ENCODE data around the gene PLB1.
A peak's percentile ranks its signal among the peaks of the same experiment; 100 is the strongest.

PLB1 gene

DNA sequence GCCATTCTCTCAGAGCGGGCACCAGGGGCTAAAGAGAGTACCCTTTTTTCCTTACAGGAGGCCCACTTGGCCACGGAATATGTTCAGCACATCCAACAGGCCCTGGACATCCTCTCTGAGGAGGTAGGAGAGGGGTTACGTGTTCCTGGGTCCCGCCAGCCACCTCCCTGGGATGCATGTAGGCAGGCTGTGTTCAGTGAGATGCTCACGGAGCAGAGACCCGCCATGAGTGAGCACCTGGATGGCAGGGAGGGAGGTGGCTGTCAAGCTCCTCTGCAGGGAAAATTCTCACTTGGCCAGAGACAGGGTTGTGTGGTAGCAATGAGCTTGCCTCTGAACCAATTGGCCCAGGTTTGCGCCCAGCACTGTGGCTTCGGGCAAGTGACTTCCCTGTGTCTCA lies 132.6 kb downstream of the PLB1 start:
- H3K27me3 Mint-ChIP-seq: peaks cover 13% of the 10 kb centered on the region
- H3K4me3 Mint-ChIP-seq: no peak overlapping the region
- peak; percentile 5 for DNase-seq
- CTCF ChIA-PET: no interaction called here
- no peaks in the 10 kb centered on the region for H3K36me3 Mint-ChIP-seq
- H3K4me1 Mint-ChIP-seq: peaks cover 49% of the 10 kb centered on the region
- no peak overlapping the region for H3K27ac Mint-ChIP-seq
- peaks cover 3% of the 10 kb centered on the region for H3K9me3 Mint-ChIP-seq

DNA sequence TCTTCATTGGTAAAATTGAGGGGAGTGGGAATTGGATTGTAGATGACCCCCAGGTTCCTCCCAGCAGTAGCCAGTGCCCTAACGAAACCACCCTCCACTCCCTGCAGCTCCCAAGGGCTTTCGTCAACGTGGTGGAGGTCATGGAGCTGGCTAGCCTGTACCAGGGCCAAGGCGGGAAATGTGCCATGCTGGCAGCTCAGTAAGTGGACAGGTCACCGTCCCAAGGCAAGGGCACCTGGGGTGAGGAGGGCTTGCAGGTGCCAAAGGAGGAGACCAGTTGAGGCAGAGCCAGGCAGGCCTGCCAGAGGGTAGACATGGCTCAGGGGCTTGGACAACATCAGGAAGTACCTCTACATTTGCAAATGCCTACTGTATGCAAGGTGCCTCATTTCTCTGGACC lies 133.1 kb downstream of the PLB1 start:
- Mint-ChIP-seq H3K9me3 (peaks cover 3% of the 10 kb centered on the region), H3K27me3 (peaks cover 13% of the 10 kb centered on the region), H3K36me3 (no peaks in the 10 kb centered on the region), H3K4me1 (peaks cover 44% of the 10 kb centered on the region), H3K4me3 (no peak overlapping the region), H3K27ac (no peak overlapping the region)
- peak; percentile 5 for DNase-seq
- CTCF ChIA-PET: interaction anchor here (1.2 to 1.8 kb wide), 2 partner anchors 8 to 34 kb away, joined by 3 to 9 read pairs; no protein-coding TSS in a partner anchor

DNA sequence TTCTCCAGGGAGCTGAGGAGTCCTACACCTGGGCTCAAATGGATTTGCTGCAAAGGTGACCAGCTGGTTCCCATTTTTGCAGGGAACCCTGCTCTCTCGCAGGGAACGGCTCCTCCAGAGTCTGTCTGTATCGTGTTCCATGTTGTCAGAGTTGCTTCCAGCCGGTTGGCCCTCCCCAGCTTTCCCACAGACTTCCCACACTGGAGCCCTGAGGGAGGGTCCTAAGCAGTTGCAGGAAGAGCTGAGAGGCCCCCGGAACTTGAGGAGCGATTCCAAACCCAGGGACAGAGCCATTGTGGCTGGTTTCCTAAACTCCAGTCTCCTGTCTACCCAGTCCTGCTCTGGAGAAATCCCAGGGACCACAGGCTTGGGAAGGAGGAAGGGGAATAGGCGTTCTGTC lies 134.1 kb downstream of the PLB1 start:
- no peaks in the 10 kb centered on the region for H3K9me3 Mint-ChIP-seq
- CTCF ChIA-PET: interaction anchor here (0.7 to 1.8 kb wide), 3 partner anchors 9 to 49 kb away, joined by 3 to 9 read pairs (median 3); no protein-coding TSS in a partner anchor
- peaks cover 35% of the 10 kb centered on the region for H3K4me1 Mint-ChIP-seq
- DNase-seq: no peak
- no peaks in the 10 kb centered on the region for H3K36me3 Mint-ChIP-seq
- no peak overlapping the region for H3K4me3 Mint-ChIP-seq
- peaks cover 13% of the 10 kb centered on the region for H3K27me3 Mint-ChIP-seq
- H3K27ac Mint-ChIP-seq: no peak overlapping the region

DNA sequence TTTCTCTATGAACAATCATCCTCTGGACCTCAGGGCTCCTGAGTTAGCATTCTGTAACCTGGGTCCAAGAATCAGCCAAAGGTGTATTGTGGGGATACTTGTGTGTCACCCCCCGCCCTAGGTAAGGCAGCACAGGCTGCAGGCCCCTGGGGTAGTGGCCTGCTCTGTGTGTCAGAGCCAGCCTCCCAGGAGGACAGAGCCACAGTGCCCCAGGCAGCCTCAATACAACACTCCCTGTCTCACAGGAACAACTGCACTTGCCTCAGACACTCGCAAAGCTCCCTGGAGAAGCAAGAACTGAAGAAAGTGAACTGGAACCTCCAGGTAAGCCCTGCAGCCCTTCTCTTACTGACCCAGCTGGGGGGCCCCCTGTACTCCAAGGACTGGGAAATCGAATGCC lies 134.5 kb downstream of the PLB1 start:
- H3K4me3 Mint-ChIP-seq: no peak overlapping the region
- H3K27ac Mint-ChIP-seq: no peak overlapping the region
- DNase-seq: no peak
- H3K4me1 Mint-ChIP-seq: peaks cover 30% of the 10 kb centered on the region
- no peaks in the 10 kb centered on the region for H3K9me3 Mint-ChIP-seq
- CTCF ChIA-PET: interaction anchor here (0.7 to 1.8 kb wide), 4 partner anchors 9 to 49 kb away, joined by 3 to 9 read pairs (median 3); no protein-coding TSS in a partner anchor
- no peaks in the 10 kb centered on the region for H3K36me3 Mint-ChIP-seq
- peaks cover 13% of the 10 kb centered on the region for H3K27me3 Mint-ChIP-seq

DNA sequence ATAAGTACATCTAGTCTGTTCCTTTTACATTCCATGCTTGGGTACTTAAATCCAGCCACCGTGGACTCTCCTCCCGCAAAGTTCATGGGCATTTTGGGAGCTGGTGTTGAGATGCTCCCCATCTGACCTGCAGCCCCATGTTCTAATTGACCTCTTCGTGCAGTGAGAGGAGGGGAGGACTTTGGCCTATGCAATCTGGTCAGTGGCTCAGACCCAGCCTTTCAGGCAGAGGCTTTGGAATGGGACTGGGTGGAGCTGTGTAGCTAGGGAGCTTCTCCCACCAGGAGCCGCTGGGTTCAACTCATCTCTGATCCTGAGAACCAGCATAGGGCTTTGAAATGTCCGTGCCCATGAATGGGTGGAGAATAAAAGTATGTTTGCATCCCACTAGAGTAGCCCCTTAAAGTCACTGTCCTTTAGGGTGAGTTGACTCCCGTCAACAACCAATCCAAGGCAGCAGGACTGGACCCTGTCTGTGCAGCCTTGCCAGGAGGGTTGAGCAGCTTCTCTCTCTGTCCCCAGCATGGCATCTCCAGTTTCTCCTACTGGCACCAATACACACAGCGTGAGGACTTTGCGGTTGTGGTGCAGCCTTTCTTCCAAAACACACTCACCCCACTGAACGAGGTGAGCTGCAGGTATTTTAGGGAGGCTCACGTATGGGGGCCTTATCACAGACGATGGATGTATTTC lies 135.8 kb downstream of the PLB1 start:
- Mint-ChIP-seq H3K36me3 (no peaks in the 10 kb centered on the region), H3K27ac (no peak overlapping the region), H3K27me3 (peaks cover 13% of the 10 kb centered on the region), H3K9me3 (no peaks in the 10 kb centered on the region), H3K4me1 (peaks cover 18% of the 10 kb centered on the region), H3K4me3 (no peak overlapping the region)
- CTCF ChIA-PET: interaction anchor here (1.2 kb wide), 1 partner anchor 37 kb away, joined by 3 read pairs; no protein-coding TSS in a partner anchor
- DNase-seq: no peak

DNA sequence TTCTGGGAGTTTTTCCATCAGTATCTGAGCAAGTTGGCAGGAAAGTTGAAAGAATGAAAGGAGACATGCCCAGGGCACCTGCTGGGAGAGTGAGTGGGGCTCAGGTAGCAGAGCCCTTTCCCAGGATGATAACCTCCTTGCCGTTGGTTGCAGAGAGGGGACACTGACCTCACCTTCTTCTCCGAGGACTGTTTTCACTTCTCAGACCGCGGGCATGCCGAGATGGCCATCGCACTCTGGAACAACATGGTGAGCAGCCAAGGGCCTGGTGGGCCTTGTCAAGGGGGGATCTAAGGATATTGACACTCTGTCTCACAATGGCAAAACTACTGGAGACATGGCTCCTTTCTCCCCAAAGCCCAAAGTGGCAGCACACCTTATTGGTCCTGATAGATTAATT lies 136.9 kb downstream of the PLB1 start:
- Mint-ChIP-seq H3K27me3 (peaks cover 13% of the 10 kb centered on the region), H3K4me1 (peaks cover 7% of the 10 kb centered on the region), H3K4me3 (no peak overlapping the region), H3K36me3 (no peaks in the 10 kb centered on the region), H3K27ac (no peak overlapping the region), H3K9me3 (no peaks in the 10 kb centered on the region)
- CTCF ChIA-PET: interaction anchor here (1.2 kb wide), 1 partner anchor 38 kb away, joined by 3 read pairs; no protein-coding TSS in a partner anchor
- DNase-seq: no peak

DNA sequence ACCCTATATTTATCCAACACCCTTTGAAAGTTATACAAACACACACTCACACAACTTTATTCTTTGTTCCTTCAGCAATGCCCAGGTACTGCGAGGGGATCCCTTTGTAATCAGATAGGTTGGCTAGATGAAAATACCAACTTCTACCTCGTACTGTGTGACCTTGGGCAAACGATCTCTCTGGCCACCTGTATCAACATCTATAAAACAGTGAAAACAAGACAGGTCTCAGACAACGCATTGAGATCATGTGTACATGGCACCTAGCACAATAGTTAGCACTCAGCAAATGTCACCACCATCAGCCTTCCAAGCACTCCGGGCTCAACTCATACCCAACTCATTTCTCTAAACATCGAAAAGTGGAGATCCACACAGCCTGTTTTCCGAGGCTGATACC lies 137.3 kb downstream of the PLB1 start:
- no peaks in the 10 kb centered on the region for H3K36me3 Mint-ChIP-seq
- no peak overlapping the region for H3K4me3 Mint-ChIP-seq
- peaks cover 15% of the 10 kb centered on the region for H3K27me3 Mint-ChIP-seq
- DNase-seq: no peak
- no peak overlapping the region for H3K27ac Mint-ChIP-seq
- no peaks in the 10 kb centered on the region for H3K9me3 Mint-ChIP-seq
- CTCF ChIA-PET: no interaction called here
- peaks cover 3% of the 10 kb centered on the region for H3K4me1 Mint-ChIP-seq

DNA sequence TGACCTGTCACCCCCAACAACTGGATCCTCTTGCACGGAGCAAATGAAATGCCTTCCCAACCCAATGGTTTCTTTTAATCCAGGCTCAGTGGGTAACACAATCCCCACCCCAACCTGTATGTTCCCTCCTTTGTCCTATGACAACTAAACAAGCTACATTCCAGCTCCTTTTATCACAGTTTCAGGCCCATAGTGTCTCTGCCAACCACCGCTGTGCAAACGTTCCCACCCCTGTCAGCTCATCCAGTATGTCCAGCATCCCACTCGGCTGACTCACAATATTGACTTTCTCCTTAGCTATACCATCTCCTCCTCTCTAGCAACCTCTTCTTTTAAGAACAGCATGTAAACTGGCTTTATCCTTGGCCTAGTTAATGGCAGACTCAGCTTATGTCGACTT lies 137.9 kb downstream of the PLB1 start:
- H3K27me3 Mint-ChIP-seq: peaks cover 19% of the 10 kb centered on the region
- no peak for DNase-seq
- H3K9me3 Mint-ChIP-seq: no peaks in the 10 kb centered on the region
- H3K27ac Mint-ChIP-seq: no peak overlapping the region
- H3K36me3 Mint-ChIP-seq: no peaks in the 10 kb centered on the region
- CTCF ChIA-PET: interaction anchor here (1.6 kb wide), 1 partner anchor 66 kb away, joined by 5 read pairs; no protein-coding TSS in a partner anchor
- H3K4me1 Mint-ChIP-seq: peaks cover 2% of the 10 kb centered on the region
- H3K4me3 Mint-ChIP-seq: no peak overlapping the region

DNA sequence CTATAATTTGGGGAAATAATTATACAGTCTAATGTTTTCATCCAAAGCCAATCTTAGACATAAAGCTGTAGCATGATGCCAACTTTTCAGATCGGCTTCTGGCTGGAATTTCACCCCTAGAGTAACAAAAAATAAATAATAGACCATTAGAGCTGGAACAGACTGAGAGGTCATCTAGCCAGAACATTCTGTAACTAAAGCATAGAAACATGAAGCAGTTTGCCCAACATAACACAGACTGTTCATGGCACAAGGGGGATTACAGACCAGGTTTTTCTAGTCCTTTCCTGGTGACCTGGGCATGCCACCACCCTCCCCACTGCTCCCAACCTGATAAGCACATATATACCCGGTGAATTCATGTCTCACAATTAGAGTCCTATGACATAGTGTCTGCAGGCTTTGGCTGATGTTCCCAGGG lies 139.3 kb downstream of the PLB1 start:
- peaks cover 2% of the 10 kb centered on the region for H3K4me1 Mint-ChIP-seq
- H3K27me3 Mint-ChIP-seq: peaks cover 24% of the 10 kb centered on the region
- H3K27ac Mint-ChIP-seq: no peak overlapping the region
- no peak overlapping the region for H3K4me3 Mint-ChIP-seq
- H3K36me3 Mint-ChIP-seq: no peaks in the 10 kb centered on the region
- CTCF ChIA-PET: interaction anchor here (0.7 to 2.6 kb wide), 3 partner anchors 13 to 68 kb away, joined by 3 to 8 read pairs (median 5); no protein-coding TSS in a partner anchor
- H3K9me3 Mint-ChIP-seq: no peaks in the 10 kb centered on the region
- DNase-seq: no peak

DNA sequence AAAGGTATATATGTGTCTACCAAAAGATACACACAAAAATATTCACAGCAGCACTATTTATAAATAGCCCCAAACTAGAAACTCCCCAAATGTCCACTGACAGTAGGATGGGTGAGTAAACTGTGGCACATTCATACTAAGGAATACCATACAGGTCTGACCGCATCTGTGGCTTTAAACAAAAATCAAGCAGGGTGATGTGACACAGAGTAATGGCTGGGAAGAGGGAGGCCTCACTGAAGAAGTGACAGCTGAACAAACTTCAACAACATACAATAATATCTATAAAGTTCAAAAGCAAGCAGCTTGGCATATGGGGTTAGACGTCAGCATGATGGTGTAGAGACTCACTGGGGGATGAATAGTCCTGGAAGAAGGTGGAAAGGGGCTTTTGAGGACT lies 140.6 kb downstream of the PLB1 start:
- no peak for DNase-seq
- Mint-ChIP-seq H3K4me3 (no peak overlapping the region), H3K36me3 (no peaks in the 10 kb centered on the region), H3K4me1 (no peaks in the 10 kb centered on the region), H3K9me3 (no peaks in the 10 kb centered on the region), H3K27me3 (peaks cover 28% of the 10 kb centered on the region), H3K27ac (no peak overlapping the region)
- CTCF ChIA-PET: interaction anchor here (2.6 kb wide), 1 partner anchor 42 kb away, joined by 8 read pairs; no protein-coding TSS in a partner anchor

DNA sequence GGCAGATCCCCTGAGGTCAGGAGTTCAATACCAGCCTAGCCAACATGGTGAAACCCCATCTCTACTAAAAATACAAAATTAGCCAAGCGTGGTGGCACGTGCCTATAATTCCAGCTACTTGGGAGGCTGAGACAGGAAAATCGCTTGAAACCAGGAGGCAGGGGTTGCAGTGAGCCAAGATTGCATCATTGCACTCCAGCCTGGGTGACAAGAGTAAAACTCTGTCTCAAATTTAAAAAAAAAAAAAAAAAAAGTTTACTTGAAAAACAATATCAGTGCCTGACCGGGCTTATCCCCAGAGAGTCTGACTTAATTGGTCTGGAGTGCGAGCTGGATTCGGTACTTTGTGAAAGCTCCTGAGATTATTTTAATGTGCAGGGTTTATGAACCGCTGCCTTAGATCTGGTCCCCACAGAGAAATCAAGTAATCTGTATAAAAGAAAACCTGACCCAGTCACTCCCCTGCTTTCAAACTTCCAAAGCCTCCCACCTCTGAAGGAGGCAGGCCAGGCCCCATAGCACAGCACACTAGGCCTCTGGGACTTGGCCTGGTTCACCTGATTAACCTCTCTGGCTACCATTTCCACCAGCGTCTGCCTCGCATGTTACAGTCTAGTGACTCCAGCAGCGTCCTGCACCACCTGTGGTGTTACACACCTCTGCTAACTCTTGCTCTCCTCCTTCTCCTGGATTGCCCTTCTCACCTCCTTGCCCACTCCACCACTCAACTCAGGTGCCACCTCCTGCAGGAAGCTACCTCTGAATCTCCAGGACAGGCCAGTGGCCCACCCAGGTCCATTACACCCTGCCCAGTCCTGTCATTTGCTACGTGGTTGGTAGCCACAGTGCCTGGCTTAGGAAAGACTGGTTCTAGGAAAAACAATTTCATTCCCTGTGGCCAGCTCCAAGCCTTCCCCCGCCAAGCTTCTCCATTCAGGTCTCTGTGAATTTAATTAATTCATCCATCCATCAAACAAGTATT lies 141.5 kb downstream of the PLB1 start:
- Mint-ChIP-seq H3K27ac (no peak overlapping the region), H3K4me3 (no peak overlapping the region), H3K4me1 (no peaks in the 10 kb centered on the region), H3K36me3 (no peaks in the 10 kb centered on the region), H3K9me3 (no peaks in the 10 kb centered on the region), H3K27me3 (peaks cover 29% of the 10 kb centered on the region)
- CTCF ChIA-PET: interaction anchor here (2.6 kb wide), 1 partner anchor 43 kb away, joined by 8 read pairs; no protein-coding TSS in a partner anchor
- no peak for DNase-seq

DNA sequence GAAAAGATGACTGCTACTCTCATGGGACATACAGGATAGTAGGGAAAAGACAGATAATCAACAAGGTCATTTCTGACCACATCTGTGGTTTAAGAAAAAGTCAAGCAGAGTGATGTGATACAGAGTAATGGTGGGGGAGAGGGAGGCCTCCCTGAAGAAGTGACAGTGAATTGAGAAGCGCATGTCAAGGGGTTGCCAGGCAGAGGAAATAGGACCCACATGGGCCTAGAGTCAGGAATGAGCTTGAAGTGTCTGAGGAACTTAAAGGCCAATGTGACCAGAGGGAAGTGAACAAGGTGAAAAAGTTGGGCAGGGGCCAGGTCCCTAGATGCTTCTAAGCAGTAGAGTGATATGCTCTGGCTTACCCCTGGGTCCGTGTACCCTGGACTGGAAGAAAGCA lies 142.2 kb downstream of the PLB1 start:
- H3K36me3 Mint-ChIP-seq: no peaks in the 10 kb centered on the region
- no peaks in the 10 kb centered on the region for H3K9me3 Mint-ChIP-seq
- no peak for DNase-seq
- CTCF ChIA-PET: no interaction called here
- H3K4me3 Mint-ChIP-seq: no peak overlapping the region
- peaks cover 35% of the 10 kb centered on the region for H3K27me3 Mint-ChIP-seq
- H3K27ac Mint-ChIP-seq: no peak overlapping the region
- H3K4me1 Mint-ChIP-seq: no peaks in the 10 kb centered on the region

DNA sequence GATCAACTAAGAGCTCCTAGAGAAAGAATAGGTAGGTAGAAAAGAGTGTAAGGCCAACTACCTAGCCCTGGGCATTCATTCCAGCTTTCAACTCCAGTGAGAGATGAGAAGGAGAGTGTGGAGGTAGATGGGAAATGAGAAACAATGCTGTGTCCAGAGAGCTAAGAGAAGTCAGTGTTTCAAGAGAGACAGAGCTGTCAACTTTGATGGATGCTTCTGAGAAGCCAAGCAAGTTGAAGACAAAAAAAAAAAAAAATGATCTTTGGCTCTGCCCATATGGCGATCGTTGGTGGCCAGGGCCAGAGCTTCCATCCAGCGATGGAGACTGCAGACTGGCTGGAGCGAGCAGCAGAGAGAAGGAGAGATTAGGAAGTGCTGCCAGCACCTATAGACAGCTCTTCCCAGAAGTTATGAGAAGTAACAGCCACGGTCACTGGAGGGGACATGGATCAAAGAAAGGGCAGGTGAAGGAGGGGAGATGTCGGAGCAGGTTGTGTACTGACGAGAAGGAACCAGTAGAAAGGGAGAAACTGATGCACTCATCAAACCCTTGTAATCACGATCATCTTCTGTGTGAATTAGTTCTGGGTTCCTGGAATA lies 143.3 kb downstream of the PLB1 start:
- no peak overlapping the region for H3K4me3 Mint-ChIP-seq
- no peaks in the 10 kb centered on the region for H3K4me1 Mint-ChIP-seq
- DNase-seq: no peak
- no peak overlapping the region for H3K27ac Mint-ChIP-seq
- no peaks in the 10 kb centered on the region for H3K9me3 Mint-ChIP-seq
- H3K36me3 Mint-ChIP-seq: no peaks in the 10 kb centered on the region
- CTCF ChIA-PET: interaction anchor here (1.2 kb wide), 1 partner anchor 26 kb away, joined by 3 read pairs; no protein-coding TSS in a partner anchor
- H3K27me3 Mint-ChIP-seq: peaks cover 39% of the 10 kb centered on the region

DNA sequence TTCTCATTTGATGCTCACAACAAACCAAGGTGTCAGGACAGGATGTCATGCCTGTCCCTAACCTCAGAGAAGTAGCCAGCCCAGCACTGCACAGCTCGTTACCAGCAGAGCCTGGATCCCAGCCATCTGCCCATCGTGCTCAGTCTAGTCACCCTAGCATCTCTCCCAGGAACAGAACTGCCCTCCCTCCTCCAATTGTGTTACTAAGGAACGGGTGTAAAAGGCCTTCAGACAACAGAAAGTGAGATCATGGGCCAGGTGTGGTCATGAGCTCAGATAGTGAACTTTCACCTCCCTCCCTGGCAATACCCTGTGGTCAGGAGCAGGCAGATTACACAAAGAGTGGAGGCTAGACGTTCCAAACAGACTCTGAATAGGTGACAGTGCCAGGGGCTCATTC lies 144.0 kb downstream of the PLB1 start:
- H3K4me3 Mint-ChIP-seq: no peak overlapping the region
- no peaks in the 10 kb centered on the region for H3K9me3 Mint-ChIP-seq
- H3K27me3 Mint-ChIP-seq: peaks cover 45% of the 10 kb centered on the region
- DNase-seq: no peak
- no peaks in the 10 kb centered on the region for H3K36me3 Mint-ChIP-seq
- no peak overlapping the region for H3K27ac Mint-ChIP-seq
- no peaks in the 10 kb centered on the region for H3K4me1 Mint-ChIP-seq
- CTCF ChIA-PET: interaction anchor here (1.2 kb wide), 1 partner anchor 26 kb away, joined by 3 read pairs; no protein-coding TSS in a partner anchor

Measured in activated naive CD4-positive, alpha-beta T cell treated with anti-CD3 and anti-CD28 coated beads, Interleukin-2, amount 10 ng/mL, durations not matched to agents 7 days and 5 days (primary cell).